IMR-90 (cell line): ENCODE results near the gene ZNF212.

Experiments used
- BHLHE40 ChIP-seq: fragments of 150-350 bp; IDR thresholded peaks from 2 replicates; pipeline ENCODE4 v1.6.1; 2016; ENCODE audit warnings: mild to moderate bottlenecking, low read depth, low read length
- CEBPB ChIP-seq: IDR thresholded peaks from 2 replicates; pipeline ENCODE4 v1.6.1; 2012; ENCODE audit warnings: low read depth, low read length, improper control_type of control experiment
- CHD1 ChIP-seq: IDR thresholded peaks from 2 replicates; pipeline ENCODE4 v1.6.1; 2012; ENCODE audit warnings: low read depth, low read length, improper control_type of control experiment
- FOS ChIP-seq: fragments of 150-350 bp; IDR thresholded peaks from 2 replicates; pipeline ENCODE4 v1.6.1; 2016; ENCODE audit warnings: low read depth, low read length
- MAZ ChIP-seq: IDR thresholded peaks from 2 replicates; pipeline ENCODE4 v1.6.1; 2012; ENCODE audit warnings: low read depth, mild to moderate bottlenecking, low read length, improper control_type of control experiment, moderate library complexity, borderline replicate concordance
- POLR2A ChIP-seq: IDR thresholded peaks from 2 replicates; pipeline ENCODE4 v1.6.1; 2012; ENCODE audit warnings: mild to moderate bottlenecking, low read depth, low read length
- RAD21 ChIP-seq: IDR thresholded peaks from 2 replicates; pipeline ENCODE4 v1.6.1; 2012; ENCODE audit warnings: low read length, improper control_type of control experiment
- RFX5 ChIP-seq: IDR thresholded peaks from 2 replicates; pipeline ENCODE4 v1.8.0; 2012; ENCODE audit warnings: low read depth, mild to moderate bottlenecking, low read length, moderate library complexity
- SMC3 ChIP-seq: fragments of 150-350 bp; IDR thresholded peaks from 2 replicates; pipeline ENCODE4 v1.6.1; 2016; ENCODE audit warnings: low read depth, mild to moderate bottlenecking, antibody characterized with exemption, low read length, moderate library complexity
- TF ChIP-seq, protein P1 (sequence below): conservative IDR thresholded peaks from 2 replicates; pipeline ENCODE4 v1.5.1; 2012; ENCODE audit warnings: mild to moderate bottlenecking, low read depth, low read length, improper control_type of control experiment
- TF ChIP-seq, protein P2 (sequence below): fragments of 150-350 bp; IDR thresholded peaks from 2 replicates; pipeline ENCODE4 v1.6.1; 2016; ENCODE audit warnings: low read depth, mild to moderate bottlenecking, low read length, moderate library complexity, borderline replicate concordance
- TF ChIP-seq, protein P3 (sequence below): fragments of 150-350 bp; IDR thresholded peaks from 2 replicates; pipeline ENCODE4 v1.6.1; 2017; ENCODE audit warnings: mild to moderate bottlenecking, antibody characterized with exemption, low read length, low read depth

DNA sequence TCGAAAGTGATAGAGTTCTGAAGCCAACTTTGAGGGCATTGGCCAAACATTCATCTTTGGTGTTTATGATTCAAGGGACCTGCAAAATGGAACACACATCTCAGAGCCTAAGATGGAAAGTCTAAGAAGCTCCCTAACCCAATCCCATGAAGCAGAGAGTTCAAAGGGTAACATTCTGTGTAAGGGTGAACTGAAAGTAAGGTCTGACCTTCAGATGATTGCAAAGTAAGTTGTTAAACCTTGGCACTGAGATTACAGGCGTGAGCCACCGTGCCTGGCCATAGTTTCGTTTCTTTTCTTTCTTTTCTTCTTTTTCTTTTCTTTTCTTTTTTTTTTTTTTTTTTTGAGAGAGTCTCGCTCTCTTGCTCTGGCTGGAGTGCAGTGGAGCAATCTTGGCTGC lies 2.2 kb downstream of the ZNF212 start:
- TF ChIP-seq, protein P1, sequence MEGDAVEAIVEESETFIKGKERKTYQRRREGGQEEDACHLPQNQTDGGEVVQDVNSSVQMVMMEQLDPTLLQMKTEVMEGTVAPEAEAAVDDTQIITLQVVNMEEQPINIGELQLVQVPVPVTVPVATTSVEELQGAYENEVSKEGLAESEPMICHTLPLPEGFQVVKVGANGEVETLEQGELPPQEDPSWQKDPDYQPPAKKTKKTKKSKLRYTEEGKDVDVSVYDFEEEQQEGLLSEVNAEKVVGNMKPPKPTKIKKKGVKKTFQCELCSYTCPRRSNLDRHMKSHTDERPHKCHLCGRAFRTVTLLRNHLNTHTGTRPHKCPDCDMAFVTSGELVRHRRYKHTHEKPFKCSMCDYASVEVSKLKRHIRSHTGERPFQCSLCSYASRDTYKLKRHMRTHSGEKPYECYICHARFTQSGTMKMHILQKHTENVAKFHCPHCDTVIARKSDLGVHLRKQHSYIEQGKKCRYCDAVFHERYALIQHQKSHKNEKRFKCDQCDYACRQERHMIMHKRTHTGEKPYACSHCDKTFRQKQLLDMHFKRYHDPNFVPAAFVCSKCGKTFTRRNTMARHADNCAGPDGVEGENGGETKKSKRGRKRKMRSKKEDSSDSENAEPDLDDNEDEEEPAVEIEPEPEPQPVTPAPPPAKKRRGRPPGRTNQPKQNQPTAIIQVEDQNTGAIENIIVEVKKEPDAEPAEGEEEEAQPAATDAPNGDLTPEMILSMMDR: no peak
- TF ChIP-seq POLR2A (no peak), RAD21 (no peak), MAZ (no peak), RFX5 (no peak), FOS (no peak), SMC3 (no peak), CEBPB (no peak), CHD1 (no peak), BHLHE40 (no peak)
- TF ChIP-seq, protein P2, sequence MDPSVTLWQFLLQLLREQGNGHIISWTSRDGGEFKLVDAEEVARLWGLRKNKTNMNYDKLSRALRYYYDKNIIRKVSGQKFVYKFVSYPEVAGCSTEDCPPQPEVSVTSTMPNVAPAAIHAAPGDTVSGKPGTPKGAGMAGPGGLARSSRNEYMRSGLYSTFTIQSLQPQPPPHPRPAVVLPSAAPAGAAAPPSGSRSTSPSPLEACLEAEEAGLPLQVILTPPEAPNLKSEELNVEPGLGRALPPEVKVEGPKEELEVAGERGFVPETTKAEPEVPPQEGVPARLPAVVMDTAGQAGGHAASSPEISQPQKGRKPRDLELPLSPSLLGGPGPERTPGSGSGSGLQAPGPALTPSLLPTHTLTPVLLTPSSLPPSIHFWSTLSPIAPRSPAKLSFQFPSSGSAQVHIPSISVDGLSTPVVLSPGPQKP: no peak
- TF ChIP-seq, protein P3, sequence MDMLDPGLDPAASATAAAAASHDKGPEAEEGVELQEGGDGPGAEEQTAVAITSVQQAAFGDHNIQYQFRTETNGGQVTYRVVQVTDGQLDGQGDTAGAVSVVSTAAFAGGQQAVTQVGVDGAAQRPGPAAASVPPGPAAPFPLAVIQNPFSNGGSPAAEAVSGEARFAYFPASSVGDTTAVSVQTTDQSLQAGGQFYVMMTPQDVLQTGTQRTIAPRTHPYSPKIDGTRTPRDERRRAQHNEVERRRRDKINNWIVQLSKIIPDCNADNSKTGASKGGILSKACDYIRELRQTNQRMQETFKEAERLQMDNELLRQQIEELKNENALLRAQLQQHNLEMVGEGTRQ: no peak
